H9 (cell line): ENCODE results near the gene LMBR1. TPM values are rescaled to one million over a fixed set of nuclear protein-coding genes. Genes with fewer than 3 reads are reported as not detected.

Experiments used
- DNase-seq: peaks from one replicate; pipeline ENCODE4 v3.0.0-alpha.2; 2017
- H2AFZ ChIP-seq: one replicate; pipeline ENCODE4 v1.6.1; 2013; ENCODE audit warnings: mild to moderate bottlenecking, low read length, control low read depth, moderate library complexity
- H2AK5ac ChIP-seq: 2 replicates; pipeline ENCODE4 v1.6.1; 2013; ENCODE audit warnings: low read length, control low read depth, mixed read lengths; ENCODE audit not compliant: insufficient read length
- H2BK120ac ChIP-seq: one replicate; pipeline ENCODE4 v1.6.1; 2013; ENCODE audit warnings: low read depth, mild to moderate bottlenecking, low read length, control low read depth, inconsistent platforms; ENCODE audit not compliant: poor library complexity, severe bottlenecking
- H2BK12ac ChIP-seq: 2 replicates; pipeline ENCODE4 v1.6.1; 2013; ENCODE audit warnings: low read length, control low read depth, mixed read lengths, low read depth; ENCODE audit not compliant: insufficient read length
- H2BK15ac ChIP-seq: 2 replicates; pipeline ENCODE4 v1.6.1; 2013; ENCODE audit warnings: low read depth, low read length, control low read depth
- H2BK20ac ChIP-seq: one replicate; pipeline ENCODE4 v1.6.1; 2013; ENCODE audit warnings: low read depth, mild to moderate bottlenecking, low read length, control low read depth, inconsistent platforms; ENCODE audit not compliant: poor library complexity, severe bottlenecking
- H2BK5ac ChIP-seq: 2 replicates; pipeline ENCODE4 v1.6.1; 2013; ENCODE audit warnings: low read length, control low read depth, mixed read lengths; ENCODE audit not compliant: insufficient read length
- H3K14ac ChIP-seq: 2 replicates; pipeline ENCODE4 v1.6.1; 2013; ENCODE audit warnings: low read length, control low read depth; ENCODE audit not compliant: insufficient read depth
- H3K18ac ChIP-seq: 2 replicates; pipeline ENCODE4 v1.6.1; 2013; ENCODE audit warnings: low read depth, mild to moderate bottlenecking, mixed read lengths, low read length, control low read depth; ENCODE audit not compliant: insufficient read length
- H3K23ac ChIP-seq: 2 replicates; pipeline ENCODE4 v1.6.1; 2013; ENCODE audit warnings: low read length, control low read depth, mixed read lengths, low read depth; ENCODE audit not compliant: insufficient read length
- H3K23me2 ChIP-seq: 2 replicates; pipeline ENCODE4 v1.6.1; 2013; ENCODE audit warnings: low read depth, mild to moderate bottlenecking, mixed read lengths, low read length, control low read depth; ENCODE audit not compliant: insufficient read length, poor library complexity, severe bottlenecking
- H3K27ac ChIP-seq: 2 replicates; pipeline ENCODE4 v1.5.1; 2013; ENCODE audit warnings: low read length, control low read depth, mixed read lengths, low read depth; ENCODE audit not compliant: insufficient read length
- H3K27me3 ChIP-seq: 2 replicates; pipeline ENCODE4 v1.6.1; 2013; ENCODE audit warnings: low read length, control low read depth, inconsistent platforms; ENCODE audit not compliant: insufficient read depth
- H3K4ac ChIP-seq: 2 replicates; pipeline ENCODE4 v1.6.1; 2013; ENCODE audit warnings: low read depth, mild to moderate bottlenecking, control low read depth, inconsistent platforms, low read length, moderate library complexity
- H3K4me1 ChIP-seq: 2 replicates; pipeline ENCODE4 v1.6.1; 2013; ENCODE audit warnings: low read length, control low read depth, inconsistent platforms; ENCODE audit not compliant: insufficient read depth
- H3K4me2 ChIP-seq: 2 replicates; pipeline ENCODE4 v1.6.1; 2013; ENCODE audit warnings: low read length, control low read depth, mixed read lengths; ENCODE audit not compliant: insufficient read length, insufficient read depth
- H3K56ac ChIP-seq: 2 replicates; pipeline ENCODE4 v1.6.1; 2013; ENCODE audit warnings: low read depth, mild to moderate bottlenecking, mixed read lengths, low read length, control low read depth; ENCODE audit not compliant: insufficient read length
- H3K79me1 ChIP-seq: 2 replicates; pipeline ENCODE4 v1.6.1; 2013; ENCODE audit warnings: low read depth, mild to moderate bottlenecking, moderate library complexity, low read length, control low read depth, inconsistent platforms; ENCODE audit not compliant: insufficient read depth, poor library complexity, severe bottlenecking
- H3K79me2 ChIP-seq: 2 replicates; pipeline ENCODE4 v1.6.1; 2013; ENCODE audit warnings: low read length, control low read depth, inconsistent platforms; ENCODE audit not compliant: insufficient read depth
- H3K9ac ChIP-seq: 2 replicates; pipeline ENCODE4 v1.6.1; 2013; ENCODE audit warnings: low read length, control low read depth, mixed read lengths; ENCODE audit not compliant: insufficient read length; ENCODE audit errors: extremely low read depth
- H3K9me3 ChIP-seq: one replicate; pipeline ENCODE4 v1.6.1; 2013; ENCODE audit warnings: low read depth, low read length, inconsistent platforms; ENCODE audit not compliant: control insufficient read depth
- H3T11ph ChIP-seq: one replicate; pipeline ENCODE4 v1.6.1; 2013; ENCODE audit warnings: mild to moderate bottlenecking, low read length, control low read depth, inconsistent platforms
- H4K20me1 ChIP-seq: one replicate; pipeline ENCODE4 v1.6.1; 2013; ENCODE audit not compliant: control insufficient read depth, insufficient read length, insufficient read depth
- H4K5ac ChIP-seq: 2 replicates; pipeline ENCODE4 v1.6.1; 2013; ENCODE audit warnings: low read depth, mild to moderate bottlenecking, mixed read lengths, low read length, control low read depth; ENCODE audit not compliant: insufficient read length
- H4K8ac ChIP-seq: replicated peaks from 2 replicates; pipeline ENCODE4 v1.6.1; 2013; ENCODE audit warnings: low read length, control low read depth, mixed read lengths, low read depth; ENCODE audit not compliant: insufficient read length
- H4K91ac ChIP-seq: 2 replicates; pipeline ENCODE4 v1.6.1; 2013; ENCODE audit warnings: low read depth, mild to moderate bottlenecking, moderate library complexity, mixed read lengths, low read length, control low read depth; ENCODE audit not compliant: insufficient read length
- H3K27ac Mint-ChIP-seq, 3 experiments: 2 replicates in 2 of 3; 3 replicates in 1 of 3; pipeline ENCODE4 v1.8.0; 2020 to 2021; ENCODE audit warnings: mixed read lengths in 3 of 3, mild to moderate bottlenecking in 1 of 3, moderate library complexity in 1 of 3
- H3K27me3 Mint-ChIP-seq: 2 replicates; pipeline ENCODE4 v1.8.0; 2021; ENCODE audit warnings: low read depth, mild to moderate bottlenecking, moderate library complexity, mixed read lengths
- H3K36me3 Mint-ChIP-seq, 3 experiments: 2 replicates in 2 of 3; 3 replicates in 1 of 3; pipeline ENCODE4 v1.8.0; 2020 to 2021; ENCODE audit warnings: low read depth in 3 of 3, mixed read lengths in 3 of 3; ENCODE audit not compliant: insufficient read depth in 1 of 3
- H3K4me1 Mint-ChIP-seq, 2 experiments: 2 replicates each; pipeline ENCODE4 v1.8.0; 2020; ENCODE audit warnings: mixed read lengths in 2 of 2
- H3K4me3 Mint-ChIP-seq, 2 experiments: 2 replicates in 1 of 2; 3 replicates in 1 of 2; pipeline ENCODE4 v1.8.0; 2020 to 2021; ENCODE audit warnings: mild to moderate bottlenecking in 2 of 2, mixed read lengths in 2 of 2, moderate library complexity in 1 of 2
- H3K9me3 Mint-ChIP-seq, 2 experiments: 2 replicates in 1 of 2; 3 replicates in 1 of 2; pipeline ENCODE4 v1.8.0; 2020; ENCODE audit warnings: mild to moderate bottlenecking in 2 of 2, mixed read lengths in 2 of 2, moderate library complexity in 1 of 2
- CTCF ChIP-seq: fragments of 200-600 bp; sonication (generic); conservative IDR thresholded peaks from 3 replicates; pipeline ENCODE4 v1.8.0; 2021; ENCODE audit warnings: antibody characterized with exemption, mild to moderate bottlenecking
- total RNA-seq: library from RNA; stranded (reverse); gene quantifications from 2 replicates; pipeline ENCODE4 v1.2.1, GENCODE V29; 2021

LMBR1 gene
- total RNA-seq, 1 experiment from 2014 or later = 62.3 TPM

GRCh38 chr7:156725936-156726335, 167.0 kb downstream of the LMBR1 start:
- no peak overlapping the region for H3K23ac ChIP-seq
- no peaks in the 10 kb centered on the region for H3K27me3 Mint-ChIP-seq

More at GRCh38 chr7:156725936-156726335, 167.0 kb downstream of the LMBR1 start:
- no peak overlapping the region for H3K14ac ChIP-seq
- no peak overlapping the region for H4K91ac ChIP-seq
- H3K27ac ChIP-seq = no peak overlapping the region
- H2AK5ac ChIP-seq = no peak overlapping the region
- H3K18ac ChIP-seq = no peak overlapping the region
- H3K79me2 ChIP-seq = no peaks in the 10 kb centered on the region
- no peaks in the 10 kb centered on the region for H3K23me2 ChIP-seq
- no peak overlapping the region for H3K4ac ChIP-seq
- no peak overlapping the region for H3T11ph ChIP-seq
- H3K9me3 ChIP-seq = no peaks in the 10 kb centered on the region
- H2BK12ac ChIP-seq = no peak overlapping the region
- no peak overlapping the region for H2AFZ ChIP-seq
- no peak overlapping the region for H3K4me3 Mint-ChIP-seq
- no peaks in the 10 kb centered on the region for H4K20me1 ChIP-seq
- no peaks in the 10 kb centered on the region for H3K4me1 ChIP-seq
- no peak overlapping the region for H3K9ac ChIP-seq
- H2BK120ac ChIP-seq = no peak overlapping the region
- H2BK5ac ChIP-seq = no peak overlapping the region
- no peaks in the 10 kb centered on the region for H3K9me3 Mint-ChIP-seq
- no peak for TF ChIP-seq CTCF
- no peaks in the 10 kb centered on the region for H3K36me3 Mint-ChIP-seq
- no peak overlapping the region for H3K27ac Mint-ChIP-seq
- no peaks in the 10 kb centered on the region for H3K79me1 ChIP-seq
- H2BK15ac ChIP-seq = no peak overlapping the region
- no peak overlapping the region for H3K56ac ChIP-seq
- H2BK20ac ChIP-seq = no peak overlapping the region
- H3K4me1 Mint-ChIP-seq = peaks cover 0 to 4% of the 10 kb centered on the region in 2 experiments; a peak in 2 of 4 replicates
- no peak overlapping the region for H4K5ac ChIP-seq
- H3K27me3 ChIP-seq = no peaks in the 10 kb centered on the region
- no peak overlapping the region for H3K4me2 ChIP-seq
- DNase-seq = no peak
- no peak overlapping the region for H4K8ac ChIP-seq
